HepG2 (cell line): ENCODE results near the gene ZBP1. TPM values are rescaled to one million over a fixed set of nuclear protein-coding genes. Genes with fewer than 3 reads are reported as not detected.
A peak's percentile ranks its signal among the peaks of the same experiment; 100 is the strongest.

Source experiments
- DMTF1 ChIP-seq: sonication (generic); formaldehyde crosslinking; IDR thresholded peaks from 2 replicates; pipeline ENCODE4 v1.4.0; 2020; ENCODE audit warnings: mild to moderate bottlenecking, missing genetic modification reagents
- HES4 ChIP-seq: sonication (generic); formaldehyde crosslinking; IDR thresholded peaks from 2 replicates; pipeline ENCODE4 v1.9.0; 2021; ENCODE audit warnings: mild to moderate bottlenecking, missing genetic modification reagents, borderline replicate concordance
- KAT8 ChIP-seq: IDR thresholded peaks from 2 replicates; pipeline ENCODE4 v1.6.1; 2016; ENCODE audit warnings: missing genetic modification reagents, missing compliant biosample characterization
- KDM1A ChIP-seq: IDR thresholded peaks from 2 replicates; pipeline ENCODE4 v1.6.1; 2016; ENCODE audit warnings: missing compliant biosample characterization
- PHB2 ChIP-seq: fragments of 450-650 bp; IDR thresholded peaks from 2 replicates; pipeline ENCODE4 v1.6.1; 2018; ENCODE audit not compliant: partially characterized antibody
- POLR2A ChIP-seq, 2 experiments: IDR thresholded peaks; 2 replicates each; pipeline ENCODE4 v1.6.1; 2011; ENCODE audit warnings: low read depth in 2 of 2, low read length in 2 of 2, mild to moderate bottlenecking in 1 of 2, moderate library complexity in 1 of 2; ENCODE audit not compliant: insufficient read depth in 1 of 2
- SIN3A ChIP-seq: IDR thresholded peaks from 2 replicates; pipeline ENCODE4 v1.6.1; 2011; ENCODE audit warnings: low read depth, mild to moderate bottlenecking, control low read depth, low read length, borderline replicate concordance
- TCF7 ChIP-seq: sonication (generic); IDR thresholded peaks from 2 replicates; pipeline ENCODE4 v1.6.1; 2016; ENCODE audit warnings: antibody characterized with exemption, low read depth
- THAP11 ChIP-seq: IDR thresholded peaks from 2 replicates; pipeline ENCODE4 v1.6.1; 2016; ENCODE audit warnings: missing biosample characterization, missing genetic modification reagents
- TRIM24 ChIP-seq: sonication (generic); formaldehyde crosslinking; IDR thresholded peaks from 2 replicates; pipeline ENCODE4 v1.8.0; 2022; ENCODE audit warnings: mild to moderate bottlenecking, missing genetic modification reagents
- ZNF337 ChIP-seq: sonication (generic); formaldehyde crosslinking; IDR thresholded peaks from 2 replicates; pipeline ENCODE4 v1.5.1; 2020; ENCODE audit warnings: missing genetic modification reagents, low read depth, mild to moderate bottlenecking, borderline replicate concordance
- ZNF563 ChIP-seq: sonication (generic); formaldehyde crosslinking; IDR thresholded peaks from 2 replicates; pipeline ENCODE4 v1.8.0; 2022; ENCODE audit warnings: mild to moderate bottlenecking, moderate library complexity, missing genetic modification reagents
- ZNF672 ChIP-seq: sonication (generic); formaldehyde crosslinking; IDR thresholded peaks from 2 replicates; pipeline ENCODE4 v1.8.1; 2022; ENCODE audit warnings: missing genetic modification reagents
- polyA plus RNA-seq, 8 experiments: library from polyadenylated mRNA; depleted of rRNA in 3 of 8; stranded (reverse) in 7 of 8; unstranded in 1 of 8; fragments of >200 nt; fragmentation: Illumina TruSeq in 4 of 8; extraction: Trizol in 4 of 8; gene quantifications; 2 replicates each; pipeline versions ENCODE4 v1.2.1 to v1.2.3, GENCODE V29; 2011 to 2016; ENCODE audit warnings: low read depth in 4 of 8, missing spikeins in 1 of 8, mixed read lengths in 1 of 8; ENCODE audit not compliant: insufficient read depth in 1 of 8
- total RNA-seq, 5 experiments: library from RNA; depleted of rRNA; stranded (reverse); fragments of >200 nt; fragmentation: Illumina TruSeq; extraction: Trizol; gene quantifications; 2 replicates each; pipeline ENCODE4 v1.2.3, GENCODE V29; 2016; ENCODE audit warnings: low read depth in 1 of 5
- TF ChIP-seq, protein P1 (sequence below), 2 experiments: fragments of 450-650 bp in 1 of 2; sonication (generic) in 1 of 2; formaldehyde crosslinking in 1 of 2; IDR thresholded peaks; 2 replicates each; pipeline versions ENCODE4 v1.6.1 to v1.8.0; 2016 to 2022; ENCODE audit warnings: antibody characterized with exemption in 1 of 2, mild to moderate bottlenecking in 1 of 2, missing genetic modification reagents in 1 of 2
- TF ChIP-seq, protein P2 (sequence below): sonication (generic); formaldehyde crosslinking; IDR thresholded peaks from 2 replicates; pipeline ENCODE4 v1.5.1; 2020; ENCODE audit warnings: mild to moderate bottlenecking, moderate library complexity, missing genetic modification reagents

The ZBP1 gene
- total and polyA plus RNA-seq, 2 of the 13 experiments (the other 11 are each of a cell fraction or from before 2014, with no cell fraction given) = not detected

DNA sequence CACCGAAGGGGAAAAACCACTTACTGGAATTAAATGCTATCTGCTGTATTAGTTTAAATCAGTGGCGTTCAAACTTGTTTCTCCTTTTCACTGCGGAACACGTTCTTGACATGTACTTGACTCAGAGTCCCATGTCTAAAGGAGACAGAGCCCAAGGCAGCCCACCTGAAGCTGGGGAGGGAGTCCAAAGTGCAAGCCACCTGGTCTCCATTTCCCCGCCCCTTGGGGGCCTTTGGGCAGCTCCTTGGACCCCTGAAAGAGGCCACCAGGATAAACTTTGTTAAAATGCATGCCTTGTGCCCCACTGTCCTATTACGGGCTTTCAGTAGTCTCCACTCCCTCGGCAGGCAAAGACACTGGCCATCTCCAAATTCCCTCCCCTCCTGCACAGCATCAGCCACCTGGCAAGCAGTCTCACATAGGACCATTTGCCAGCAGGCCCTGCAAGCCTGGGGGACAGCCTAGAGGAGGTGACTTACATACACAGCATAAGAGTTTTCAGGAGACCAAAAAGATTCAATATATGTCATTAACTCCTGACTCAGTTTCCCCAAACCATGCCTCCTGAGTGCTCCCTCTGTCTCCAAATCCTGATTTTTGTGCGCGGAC is 52.7 kb downstream of the ZBP1 start (continued):
- TF ChIP-seq, protein P1, sequence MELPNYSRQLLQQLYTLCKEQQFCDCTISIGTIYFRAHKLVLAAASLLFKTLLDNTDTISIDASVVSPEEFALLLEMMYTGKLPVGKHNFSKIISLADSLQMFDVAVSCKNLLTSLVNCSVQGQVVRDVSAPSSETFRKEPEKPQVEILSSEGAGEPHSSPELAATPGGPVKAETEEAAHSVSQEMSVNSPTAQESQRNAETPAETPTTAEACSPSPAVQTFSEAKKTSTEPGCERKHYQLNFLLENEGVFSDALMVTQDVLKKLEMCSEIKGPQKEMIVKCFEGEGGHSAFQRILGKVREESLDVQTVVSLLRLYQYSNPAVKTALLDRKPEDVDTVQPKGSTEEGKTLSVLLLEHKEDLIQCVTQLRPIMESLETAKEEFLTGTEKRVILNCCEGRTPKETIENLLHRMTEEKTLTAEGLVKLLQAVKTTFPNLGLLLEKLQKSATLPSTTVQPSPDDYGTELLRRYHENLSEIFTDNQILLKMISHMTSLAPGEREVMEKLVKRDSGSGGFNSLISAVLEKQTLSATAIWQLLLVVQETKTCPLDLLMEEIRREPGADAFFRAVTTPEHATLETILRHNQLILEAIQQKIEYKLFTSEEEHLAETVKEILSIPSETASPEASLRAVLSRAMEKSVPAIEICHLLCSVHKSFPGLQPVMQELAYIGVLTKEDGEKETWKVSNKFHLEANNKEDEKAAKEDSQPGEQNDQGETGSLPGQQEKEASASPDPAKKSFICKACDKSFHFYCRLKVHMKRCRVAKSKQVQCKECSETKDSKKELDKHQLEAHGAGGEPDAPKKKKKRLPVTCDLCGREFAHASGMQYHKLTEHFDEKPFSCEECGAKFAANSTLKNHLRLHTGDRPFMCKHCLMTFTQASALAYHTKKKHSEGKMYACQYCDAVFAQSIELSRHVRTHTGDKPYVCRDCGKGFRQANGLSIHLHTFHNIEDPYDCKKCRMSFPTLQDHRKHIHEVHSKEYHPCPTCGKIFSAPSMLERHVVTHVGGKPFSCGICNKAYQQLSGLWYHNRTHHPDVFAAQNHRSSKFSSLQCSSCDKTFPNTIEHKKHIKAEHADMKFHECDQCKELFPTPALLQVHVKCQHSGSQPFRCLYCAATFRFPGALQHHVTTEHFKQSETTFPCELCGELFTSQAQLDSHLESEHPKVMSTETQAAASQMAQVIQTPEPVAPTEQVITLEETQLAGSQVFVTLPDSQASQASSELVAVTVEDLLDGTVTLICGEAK (IDR thresholded peaks at IDR 0.05) = no peak
- TF ChIP-seq, protein P1 (CRISPR knock-in tag; IDR thresholded peaks at IDR 0.05) = 0 out of 2 replicates have a peak, but pooled peaks have one; percentile 27
- TF ChIP-seq ZNF672 (no peak), KAT8 (no peak), POLR2A (IDR thresholded peaks at IDR 0.05; ENCODE audit: insufficient read depth in 1 of 2, low read depth in 2 of 2, low read length in 2 of 2) (peak in 1 of 2 experiments; percentile 72; a peak in 3 of 4 replicates), THAP11 (CRISPR knock-in tag) (0 out of 2 replicates have a peak, but pooled peaks have one; percentile 8), ZNF563 (no peak), HES4 (CRISPR knock-in tag) (no peak), DMTF1 (CRISPR knock-in tag) (no peak), SIN3A (peak; percentile 51; the same call in 1 of the 2 replicates), ZNF337 (peak; percentile 8; the same call in 1 of the 2 replicates), TRIM24 (CRISPR knock-in tag) (0 out of 2 replicates have a peak, but pooled peaks have one; percentile 7), PHB2 (no peak), TCF7 (no peak), KDM1A (CRISPR knock-in tag) (no peak)
- TF ChIP-seq, protein P2, sequence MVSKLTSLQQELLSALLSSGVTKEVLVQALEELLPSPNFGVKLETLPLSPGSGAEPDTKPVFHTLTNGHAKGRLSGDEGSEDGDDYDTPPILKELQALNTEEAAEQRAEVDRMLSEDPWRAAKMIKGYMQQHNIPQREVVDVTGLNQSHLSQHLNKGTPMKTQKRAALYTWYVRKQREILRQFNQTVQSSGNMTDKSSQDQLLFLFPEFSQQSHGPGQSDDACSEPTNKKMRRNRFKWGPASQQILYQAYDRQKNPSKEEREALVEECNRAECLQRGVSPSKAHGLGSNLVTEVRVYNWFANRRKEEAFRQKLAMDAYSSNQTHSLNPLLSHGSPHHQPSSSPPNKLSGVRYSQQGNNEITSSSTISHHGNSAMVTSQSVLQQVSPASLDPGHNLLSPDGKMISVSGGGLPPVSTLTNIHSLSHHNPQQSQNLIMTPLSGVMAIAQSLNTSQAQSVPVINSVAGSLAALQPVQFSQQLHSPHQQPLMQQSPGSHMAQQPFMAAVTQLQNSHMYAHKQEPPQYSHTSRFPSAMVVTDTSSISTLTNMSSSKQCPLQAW (CRISPR knock-in tag) = no peak
